ENCODE data around the gene SPSB1.

DNA sequence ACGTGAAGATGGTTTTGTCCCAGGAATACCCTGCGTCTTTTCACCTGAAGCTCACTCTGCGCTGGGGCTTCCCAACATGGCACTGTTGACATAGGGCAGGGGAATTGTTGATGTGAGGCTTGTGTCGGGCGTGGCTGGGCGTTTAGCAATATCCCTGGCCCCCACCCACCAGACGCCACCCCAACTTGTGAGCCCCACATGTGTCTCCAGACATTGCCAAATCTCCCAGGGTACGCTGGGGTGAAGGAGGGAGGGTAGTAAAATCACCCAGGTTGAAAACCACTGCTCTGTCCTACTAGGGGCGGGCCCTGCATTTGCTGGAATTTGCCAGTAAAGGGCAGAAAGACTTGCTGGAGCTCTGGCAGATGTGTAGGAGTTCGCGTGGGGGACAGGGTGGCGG lies 36.0 kb downstream of the SPSB1 start:
- TF ChIP-seq, protein P1, sequence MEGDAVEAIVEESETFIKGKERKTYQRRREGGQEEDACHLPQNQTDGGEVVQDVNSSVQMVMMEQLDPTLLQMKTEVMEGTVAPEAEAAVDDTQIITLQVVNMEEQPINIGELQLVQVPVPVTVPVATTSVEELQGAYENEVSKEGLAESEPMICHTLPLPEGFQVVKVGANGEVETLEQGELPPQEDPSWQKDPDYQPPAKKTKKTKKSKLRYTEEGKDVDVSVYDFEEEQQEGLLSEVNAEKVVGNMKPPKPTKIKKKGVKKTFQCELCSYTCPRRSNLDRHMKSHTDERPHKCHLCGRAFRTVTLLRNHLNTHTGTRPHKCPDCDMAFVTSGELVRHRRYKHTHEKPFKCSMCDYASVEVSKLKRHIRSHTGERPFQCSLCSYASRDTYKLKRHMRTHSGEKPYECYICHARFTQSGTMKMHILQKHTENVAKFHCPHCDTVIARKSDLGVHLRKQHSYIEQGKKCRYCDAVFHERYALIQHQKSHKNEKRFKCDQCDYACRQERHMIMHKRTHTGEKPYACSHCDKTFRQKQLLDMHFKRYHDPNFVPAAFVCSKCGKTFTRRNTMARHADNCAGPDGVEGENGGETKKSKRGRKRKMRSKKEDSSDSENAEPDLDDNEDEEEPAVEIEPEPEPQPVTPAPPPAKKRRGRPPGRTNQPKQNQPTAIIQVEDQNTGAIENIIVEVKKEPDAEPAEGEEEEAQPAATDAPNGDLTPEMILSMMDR (optimal IDR thresholded peaks at IDR 0.05 in 1 of 3, IDR thresholded peaks at IDR 0.05 in 1 of 3, conservative IDR thresholded peaks at IDR 0.05 in 1 of 3; ENCODE audit: extremely low read depth in 1 of 3, insufficient read depth in 2 of 3, low read length in 3 of 3), result no peak
- TF ChIP-seq EZH2 (IDR thresholded peaks at IDR 0.05; ENCODE audit: low read length), result no peak

Measured in keratinocyte (primary cell).